Thoracic aorta (tissue), 2 donors: ENCODE results near the gene CSF3R. TPM values are rescaled to one million over a fixed set of nuclear protein-coding genes. Genes with fewer than 3 reads are reported as not detected.
A peak's percentile ranks its signal among the peaks of the same experiment; 100 is the strongest.

Experiments used
- ATAC-seq: fragments of 150-250 bp; one replicate; pipeline ENCODE4 v1.8.0; 2017; ENCODE audit warnings: low read depth; ENCODE audit not compliant: insufficient number of reproducible peaks, low FRiP score
- DNase-seq: peaks from one replicate; pipeline ENCODE4 v3.0.0-alpha.2; 2020; ENCODE audit warnings: low spot score
- H3K27ac ChIP-seq, 2 donors: fragments of 200-600 bp; sonication (generic); 1 replicate in 1 of 2; 2 replicates in 1 of 2; pipeline ENCODE4 v1.5.1; 2016; ENCODE audit warnings: mild to moderate bottlenecking in 2 of 2, moderate library complexity in 2 of 2
- H3K27me3 ChIP-seq: fragments of 200-600 bp; sonication (generic); replicated peaks from 2 replicates; pipeline ENCODE4 v1.6.0; 2016; ENCODE audit warnings: mild to moderate bottlenecking; ENCODE audit not compliant: insufficient read depth
- H3K36me3 ChIP-seq: fragments of 200-600 bp; sonication (generic); one replicate; pipeline ENCODE4 v1.5.1; 2016
- H3K4me1 ChIP-seq, 2 donors: fragments of 200-600 bp; sonication (generic); 1 replicate in 1 of 2; 2 replicates in 1 of 2; pipeline versions ENCODE4 v1.5.1 to v1.6.0; 2016; ENCODE audit warnings: low read depth in 2 of 2, mild to moderate bottlenecking in 1 of 2; ENCODE audit not compliant: control insufficient read depth in 1 of 2
- H3K4me3 ChIP-seq: fragments of 200-600 bp; sonication (generic); 2 replicates; pipeline ENCODE4 v1.5.1; 2016; ENCODE audit warnings: mild to moderate bottlenecking
- H3K9me3 ChIP-seq: fragments of 200-600 bp; sonication (generic); 2 replicates; pipeline ENCODE4 v1.5.1; 2016
- CTCF ChIP-seq: fragments of 200-600 bp; sonication (generic); IDR thresholded peaks from one replicate; pipeline ENCODE4 v1.5.1; 2019; ENCODE audit warnings: antibody characterized with exemption
- total RNA-seq, 2 donors: library from RNA; depleted of rRNA; stranded (reverse); fragments of >200 nt; gene quantifications; one replicate each; pipeline versions ENCODE4 v1.1.0 to v1.2.3, GENCODE V29; 2016

CSF3R gene
- total RNA-seq, 2 donors from 2014 or later: 28.6 to 43.7 TPM

GRCh38 chr1:36463463-36463802 lies 19.3 kb downstream of the CSF3R start:
- no peak overlapping the region for H3K27ac ChIP-seq
- DNase-seq: no peak
- H3K36me3 ChIP-seq: peaks cover 11% of the 10 kb centered on the region
- peaks cover 11 to 18% of the 10 kb centered on the region in 2 donors for H3K4me1 ChIP-seq
- peak overlapping the region; percentile 95 for H3K4me3 ChIP-seq
- no peak for ATAC-seq
- no peaks in the 10 kb centered on the region for H3K27me3 ChIP-seq
- TF ChIP-seq CTCF: no peak
- no peaks in the 10 kb centered on the region for H3K9me3 ChIP-seq

GRCh38 chr1:36458910-36459309 lies 23.8 kb downstream of the CSF3R start:
- Histone ChIP-seq H3K9me3 (no peaks in the 10 kb centered on the region), H3K4me1 (peaks cover 9 to 10% of the 10 kb centered on the region in 2 donors), H3K27me3 (no peaks in the 10 kb centered on the region), H3K27ac (no peak overlapping the region), H3K36me3 (peaks cover 18% of the 10 kb centered on the region), H3K4me3 (no peak overlapping the region)
- ATAC-seq (no peak), DNase-seq (no peak)
- TF ChIP-seq CTCF: no peak

- ATAC-seq (no peak), DNase-seq (no peak)
- Histone ChIP-seq H3K9me3 (no peaks in the 10 kb centered on the region), H3K27ac (no peak overlapping the region), H3K4me1 (no peaks in the 10 kb centered on the region), H3K4me3 (no peak overlapping the region), H3K36me3 (peaks cover 18% of the 10 kb centered on the region), H3K27me3 (no peaks in the 10 kb centered on the region)
- TF ChIP-seq CTCF: no peak
These were observed 25.0 kb downstream of the CSF3R start for GRCh38 chr1:36457691-36458090.

- Histone ChIP-seq H3K27ac (no peak overlapping the region), H3K9me3 (no peaks in the 10 kb centered on the region), H3K36me3 (peaks cover 16% of the 10 kb centered on the region), H3K27me3 (no peaks in the 10 kb centered on the region), H3K4me3 (no peak overlapping the region), H3K4me1 (no peaks in the 10 kb centered on the region)
- TF ChIP-seq CTCF: no peak
- DNase-seq (no peak), ATAC-seq (no peak)
These were observed 26.3 kb downstream of the CSF3R start for GRCh38 chr1:36456391-36456928.

GRCh38 chr1:36455386-36455785 lies 27.3 kb downstream of the CSF3R start:
- Histone ChIP-seq H3K27me3 (no peaks in the 10 kb centered on the region), H3K27ac (no peak overlapping the region), H3K36me3 (peaks cover 6% of the 10 kb centered on the region), H3K4me3 (no peak overlapping the region), H3K9me3 (no peaks in the 10 kb centered on the region), H3K4me1 (no peaks in the 10 kb centered on the region)
- DNase-seq: no peak
- no peak for ATAC-seq
- no peak for TF ChIP-seq CTCF
